Prostate gland (tissue), 2 donors: ENCODE data around the gene PLVAP. TPM values are rescaled to one million over a fixed set of nuclear protein-coding genes. Genes with fewer than 3 reads are reported as not detected.

Experiments
- DNase-seq: peaks from one replicate; pipeline ENCODE4 v3.0.0-alpha.2; 2019; ENCODE audit warnings: low spot score
- H3K27ac ChIP-seq, 2 donors: fragments of 200-600 bp; sonication (generic); 2 replicates each; pipeline ENCODE4 v1.5.1; 2017 to 2019
- H3K27me3 ChIP-seq: fragments of 200-600 bp; sonication (generic); replicated peaks from 2 replicates; pipeline ENCODE4 v1.5.1; 2019; ENCODE audit not compliant: insufficient read depth
- H3K36me3 ChIP-seq, 2 donors: fragments of 200-600 bp; sonication (generic); 1 replicate in 1 of 2; 2 replicates in 1 of 2; pipeline versions ENCODE4 v1.5.1 to v1.8.1; 2017 to 2019
- H3K4me1 ChIP-seq: fragments of 200-600 bp; sonication (generic); replicated peaks from 2 replicates; pipeline ENCODE4 v1.5.1; 2019
- H3K4me3 ChIP-seq, 2 donors: fragments of 200-600 bp; sonication (generic); 2 replicates each; pipeline ENCODE4 v1.5.1; 2017 to 2019
- H3K9me3 ChIP-seq: fragments of 200-600 bp; sonication (generic); 2 replicates; pipeline ENCODE4 v1.5.1; 2017
- POLR2A ChIP-seq: fragments of 450-650 bp; IDR thresholded peaks from one replicate; pipeline ENCODE4 v1.6.1; 2016; ENCODE audit warnings: antibody characterized with exemption, mild to moderate bottlenecking
- POLR2AphosphoS5 ChIP-seq: sonication (generic); formaldehyde crosslinking; IDR thresholded peaks from one replicate; pipeline ENCODE4 v1.6.1; 2017; ENCODE audit warnings: antibody characterized with exemption
- WGBS: methylation state at CpG from one replicate; pipeline ENCODE4 v1.1.5; 2018; 5-methylcytosine and 5-hydroxymethylcytosine counted together
- intact Hi-C: fragments of 100-400 bp; cut with DNase I; formaldehyde crosslinking; loops from one replicate; pipeline ENCODE4 v1.14.2; 2022
- total RNA-seq, 2 donors: library from RNA; depleted of rRNA; stranded (reverse); fragments of >200 nt; gene quantifications; one replicate each; pipeline ENCODE4 v1.1.0, GENCODE V29; 2016
- TF ChIP-seq, protein P1 (sequence below), 4 experiments: fragments of 200-600 bp in 2 of 4; fragments of 450-650 bp in 2 of 4; sonication (generic) in 2 of 4; IDR thresholded peaks; 1 replicate in 3 of 4; 2 replicates in 1 of 4; pipeline ENCODE4 v1.5.1; 2016 to 2019; ENCODE audit warnings: antibody characterized with exemption in 4 of 4, mild to moderate bottlenecking in 2 of 4, moderate library complexity in 2 of 4

PLVAP gene
- total RNA-seq, 2 donors from 2014 or later: 33.5 to 35.4 TPM

DNA sequence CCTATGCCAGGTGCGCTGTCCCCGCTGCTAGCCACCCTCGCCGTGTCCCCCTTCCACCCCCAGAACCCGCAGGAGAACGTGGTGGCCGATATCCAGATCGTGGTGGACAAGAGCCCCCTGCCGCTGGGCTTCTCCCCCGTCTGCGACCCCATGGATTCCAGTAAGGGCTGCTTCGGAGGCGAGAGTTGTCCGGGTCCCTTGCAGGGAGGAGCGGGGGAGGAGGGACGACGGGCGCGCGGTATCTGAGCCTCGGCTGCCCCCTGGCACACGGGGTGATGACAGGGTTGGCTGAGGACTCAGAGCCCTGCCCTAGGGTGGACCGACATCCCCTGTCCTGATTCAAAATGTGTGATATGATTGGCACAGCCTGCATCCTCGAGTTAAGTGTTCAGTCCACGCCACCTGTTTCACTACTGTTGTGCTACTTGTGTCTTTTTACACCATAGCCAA is 43.4 kb upstream of the PLVAP start:
- H3K9me3 ChIP-seq: no peaks in the 10 kb centered on the region
- WGBS: 6% methylated on average over 25 of the region's 25 CpGs
- no peak for TF ChIP-seq POLR2AphosphoS5
- TF ChIP-seq, protein P1, sequence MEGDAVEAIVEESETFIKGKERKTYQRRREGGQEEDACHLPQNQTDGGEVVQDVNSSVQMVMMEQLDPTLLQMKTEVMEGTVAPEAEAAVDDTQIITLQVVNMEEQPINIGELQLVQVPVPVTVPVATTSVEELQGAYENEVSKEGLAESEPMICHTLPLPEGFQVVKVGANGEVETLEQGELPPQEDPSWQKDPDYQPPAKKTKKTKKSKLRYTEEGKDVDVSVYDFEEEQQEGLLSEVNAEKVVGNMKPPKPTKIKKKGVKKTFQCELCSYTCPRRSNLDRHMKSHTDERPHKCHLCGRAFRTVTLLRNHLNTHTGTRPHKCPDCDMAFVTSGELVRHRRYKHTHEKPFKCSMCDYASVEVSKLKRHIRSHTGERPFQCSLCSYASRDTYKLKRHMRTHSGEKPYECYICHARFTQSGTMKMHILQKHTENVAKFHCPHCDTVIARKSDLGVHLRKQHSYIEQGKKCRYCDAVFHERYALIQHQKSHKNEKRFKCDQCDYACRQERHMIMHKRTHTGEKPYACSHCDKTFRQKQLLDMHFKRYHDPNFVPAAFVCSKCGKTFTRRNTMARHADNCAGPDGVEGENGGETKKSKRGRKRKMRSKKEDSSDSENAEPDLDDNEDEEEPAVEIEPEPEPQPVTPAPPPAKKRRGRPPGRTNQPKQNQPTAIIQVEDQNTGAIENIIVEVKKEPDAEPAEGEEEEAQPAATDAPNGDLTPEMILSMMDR (IDR thresholded peaks at IDR 0.05): peak in 2 of 4 experiments; percentile 9 to 20
- H3K36me3 ChIP-seq: no peaks in the 10 kb centered on the region
- H3K4me1 ChIP-seq: peaks cover 5% of the 10 kb centered on the region
- DNase-seq: no peak
- H3K4me3 ChIP-seq: peak overlapping the region; percentile 88 to 95
- H3K27ac ChIP-seq: peak overlapping the region; percentile 53 to 72
- no peaks in the 10 kb centered on the region for H3K27me3 ChIP-seq
- intact Hi-C loops: no loop called here

DNA sequence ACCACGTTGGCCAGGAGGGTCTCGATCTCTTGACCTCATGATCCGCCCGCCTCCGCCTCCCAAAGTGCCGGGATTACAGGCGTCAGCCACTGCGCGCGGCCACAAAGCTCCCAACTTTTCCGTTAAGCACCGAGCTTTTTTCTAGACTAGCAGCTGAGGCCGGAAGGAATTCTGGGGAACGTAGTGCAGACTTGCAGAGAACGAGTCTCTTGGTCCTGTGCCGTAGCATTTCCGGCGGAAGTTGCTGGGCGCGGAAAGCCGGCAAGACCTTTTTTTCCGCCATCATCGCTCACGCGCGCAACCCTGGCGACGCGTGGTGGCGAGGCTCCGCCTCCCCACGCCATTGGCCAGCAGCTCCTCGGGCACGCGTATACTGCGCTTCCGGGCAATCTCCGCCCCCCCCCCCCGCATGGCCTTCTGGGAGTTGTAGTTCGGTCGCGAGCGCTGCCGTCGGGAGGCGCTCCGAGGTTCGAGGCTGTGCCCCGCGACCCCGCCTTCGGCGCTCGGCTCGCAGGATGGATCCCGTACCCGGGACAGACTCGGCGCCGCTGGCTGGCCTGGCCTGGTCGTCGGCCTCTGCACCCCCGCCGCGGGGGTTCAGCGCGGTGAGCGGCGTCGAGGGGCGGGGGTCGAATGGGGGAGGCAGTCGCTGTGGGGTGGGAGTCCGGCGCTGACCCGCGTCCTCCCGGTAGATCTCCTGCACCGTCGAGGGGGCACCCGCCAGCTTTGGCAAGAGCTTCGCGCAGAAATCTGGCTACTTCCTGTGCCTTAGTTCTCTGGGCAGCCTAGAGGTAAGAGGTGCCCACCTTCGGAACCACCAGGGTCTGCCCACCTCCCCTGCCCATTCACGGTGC is 42.7 kb upstream of the PLVAP start, which contains the start of gene MVB12A:
MVB12A (plus strand) TSS at position 427 of the 854 bp plus-strand sequence; CDS start at position 516, 89 bp downstream.
- H3K27ac ChIP-seq: peak within 1 kb of the TSS; percentile 72 to 73
- peak; percentile 97 for DNase-seq
- intact Hi-C loops: no loop called here
- peaks cover 5% of the 10 kb centered on the region for H3K4me1 ChIP-seq
- WGBS: under 1% methylated on average over 55 of the region's 85 CpGs
- no peaks in the 10 kb centered on the region for H3K9me3 ChIP-seq
- peak; percentile 48 for TF ChIP-seq POLR2A
- TF ChIP-seq, protein P1 (IDR thresholded peaks at IDR 0.05): peak in 2 of 4 experiments; percentile 7 to 24
- peak; percentile 99 for TF ChIP-seq POLR2AphosphoS5
- H3K4me3 ChIP-seq: peak within 1 kb of the TSS; percentile 88 to 95
- H3K27me3 ChIP-seq: no peaks in the 10 kb centered on the region
- H3K36me3 ChIP-seq: no peaks in the 10 kb centered on the region

DNA sequence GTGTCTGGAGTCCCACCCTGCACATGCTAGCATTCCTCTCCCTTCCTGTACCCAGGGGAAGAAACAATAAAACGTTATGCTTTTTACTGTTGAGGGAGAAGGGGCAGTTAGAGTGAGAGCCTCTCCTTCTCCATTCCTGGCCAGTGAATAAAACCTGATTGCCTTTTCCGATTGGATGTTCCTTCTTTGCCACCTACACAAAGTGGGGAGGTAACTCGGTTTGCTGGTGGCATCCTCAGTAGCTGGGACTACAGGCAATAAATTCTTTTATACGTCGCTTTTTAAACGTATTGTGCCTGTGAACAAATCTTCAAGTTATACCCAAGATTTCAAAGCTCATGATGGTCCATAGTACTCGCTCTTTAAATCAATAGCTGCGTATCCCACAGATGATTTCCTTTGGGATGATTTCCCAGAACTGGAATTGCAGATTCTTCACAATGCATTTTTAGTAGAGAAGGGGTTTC is 42.0 kb upstream of the PLVAP start:
- Histone ChIP-seq H3K9me3 (no peaks in the 10 kb centered on the region), H3K36me3 (no peaks in the 10 kb centered on the region), H3K4me1 (peaks cover 5% of the 10 kb centered on the region), H3K27ac (peak overlapping the region; percentile 63 to 73), H3K27me3 (no peaks in the 10 kb centered on the region), H3K4me3 (peak overlapping the region; percentile 88 to 95)
- 13% methylated on average over 8 of the region's 8 CpGs for WGBS
- intact Hi-C loops: no loop called here
- TF ChIP-seq, protein P1 (IDR thresholded peaks at IDR 0.05): no peak
- no peak for TF ChIP-seq POLR2AphosphoS5
- TF ChIP-seq POLR2A: no peak
- no peak for DNase-seq

DNA sequence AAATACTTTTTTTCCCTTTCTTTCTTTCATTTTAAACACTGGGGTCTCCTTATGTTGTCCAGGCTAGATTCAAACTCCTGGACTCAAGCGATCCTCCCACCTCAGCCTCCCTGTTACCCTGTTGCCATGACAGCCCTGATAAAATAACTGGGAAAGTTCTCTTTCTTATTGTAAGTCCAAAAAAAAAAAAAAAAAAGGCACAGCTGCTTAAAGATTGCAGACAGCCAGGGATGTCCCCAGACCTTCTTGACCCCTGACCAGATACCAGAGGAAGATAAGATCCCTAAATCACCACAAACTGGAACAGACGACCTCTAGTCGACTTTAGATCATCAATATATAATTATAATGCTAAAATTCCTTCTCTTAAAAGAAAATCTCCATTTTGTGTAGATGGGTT is 41.6 kb upstream of the PLVAP start:
- no peaks in the 10 kb centered on the region for H3K9me3 ChIP-seq
- no peak overlapping the region for H3K27ac ChIP-seq
- intact Hi-C loops: no loop called here

More for the DNA sequence above, 41.6 kb upstream of the PLVAP start:
- Histone ChIP-seq H3K4me3 (no peak overlapping the region), H3K4me1 (peaks cover 5% of the 10 kb centered on the region), H3K27me3 (no peaks in the 10 kb centered on the region), H3K36me3 (no peaks in the 10 kb centered on the region)
- TF ChIP-seq POLR2AphosphoS5 (no peak), POLR2A (no peak)
- TF ChIP-seq, protein P1 (IDR thresholded peaks at IDR 0.05): no peak
- no peak for DNase-seq
- WGBS: 53% methylated on average over 3 of the region's 3 CpGs
